GM12878 (cell line): Measurements from ENCODE around the gene NAXE. TPM values are rescaled to one million over a fixed set of nuclear protein-coding genes. Genes with fewer than 3 reads are reported as not detected.

Experiments
- ATAC-seq: fragments of 200-7000 bp; cut with Tn5 transposase; 3 replicates; pipeline ENCODE4 v1.9.1; 2020; ENCODE audit warnings: mild to moderate bottlenecking, moderate library complexity
- BruUV-seq: library from RNA; stranded (reverse); fragments of 400-500 nt; replicated peaks from 2 replicates; lab custom pipeline; 2021; lab: Mats Ljungman, UMichigan
- CTCF ChIA-PET: fragments of 300-600 bp; sonication (Branson Sonifier 250); formaldehyde crosslinking; extraction: SDS; loops from one replicate; lab custom pipeline; 2021; ENCODE audit warnings: inconsistent platforms; lab: Yijun Ruan, JAX
- POLR2A ChIA-PET: fragments of 350-600 bp; formaldehyde crosslinking; extraction: SDS; loops from one replicate; lab custom pipeline; 2021; ENCODE audit warnings: inconsistent platforms; lab: Charles Lee
- RAD21 ChIA-PET: fragments of 300-600 bp; sonication (Branson Sonifier 250); formaldehyde crosslinking; loops from one replicate; lab custom pipeline; 2023; ENCODE audit warnings: antibody characterized with exemption; ENCODE audit not compliant: unreplicated experiment; lab: Charles Lee
- SMC1A ChIA-PET: fragments of 300-600 bp; sonication (Branson Sonifier 250); formaldehyde crosslinking; loops from one replicate; lab custom pipeline; 2023; ENCODE audit not compliant: unreplicated experiment, uncharacterized antibody; lab: Charles Lee
- DNase-seq: peaks from one replicate; pipeline ENCODE4 v3.0.0-alpha.2; 2011; ENCODE audit warnings: low read depth, low spot score
- FAIRE-seq: peaks from 3 replicates; lab custom pipeline; 2011; peaks lifted over from hg19 to GRCh38; lab: Jason Lieb, UNC
- H2AFZ ChIP-seq: 2 replicates; pipeline ENCODE4 v1.6.0; 2011; ENCODE audit warnings: low read depth, low read length, control low read depth; ENCODE audit not compliant: control insufficient read depth
- H3K27ac ChIP-seq: 2 replicates; pipeline ENCODE4 v1.5.1; 2011; ENCODE audit warnings: control low read depth; ENCODE audit not compliant: control insufficient read depth, insufficient read depth
- H3K27me3 ChIP-seq, 2 experiments: replicated peaks in 1 of 2; 2 replicates each; pipeline versions ENCODE4 v1.6.0 to v1.6.1; 2011; ENCODE audit warnings: low read length in 1 of 2; ENCODE audit not compliant: control insufficient read depth in 2 of 2, insufficient read depth in 2 of 2
- H3K36me3 ChIP-seq, 2 experiments: 2 replicates each; pipeline ENCODE4 v1.5.1; 2011; ENCODE audit warnings: low read length in 1 of 2; ENCODE audit not compliant: control insufficient read depth in 2 of 2, insufficient read depth in 2 of 2
- H3K4me1 ChIP-seq: 2 replicates; pipeline ENCODE4 v1.6.1; 2011; ENCODE audit warnings: mild to moderate bottlenecking, low read length, moderate library complexity, mixed read lengths; ENCODE audit not compliant: control insufficient read depth, insufficient read depth
- H3K4me2 ChIP-seq: 2 replicates; pipeline ENCODE4 v1.6.0; 2011; ENCODE audit warnings: control low read depth; ENCODE audit not compliant: control insufficient read depth, insufficient read depth
- H3K4me3 ChIP-seq: fragments of 200-600 bp; sonication (generic); 2 replicates; pipeline ENCODE4 v1.5.1; 2016
- H3K79me2 ChIP-seq: 2 replicates; pipeline ENCODE4 v1.6.0; 2011; ENCODE audit warnings: low read length; ENCODE audit not compliant: control insufficient read depth, insufficient read depth
- H3K9ac ChIP-seq: 2 replicates; pipeline ENCODE4 v1.8.0; 2011; ENCODE audit warnings: low read length, control low read depth, mixed read lengths; ENCODE audit not compliant: control insufficient read depth, insufficient read depth
- H3K9me3 ChIP-seq: replicated peaks from 3 replicates; pipeline ENCODE4 v1.5.1; 2011; ENCODE audit warnings: mild to moderate bottlenecking, low read length; ENCODE audit not compliant: control insufficient read depth, insufficient read depth
- H4K20me1 ChIP-seq: 2 replicates; pipeline ENCODE4 v1.6.0; 2011; ENCODE audit not compliant: control insufficient read depth, insufficient read depth
- BHLHE40 ChIP-seq, 2 experiments: fragments of 450-650 bp in 1 of 2; IDR thresholded peaks; 2 replicates each; pipeline ENCODE4 v1.6.1; 2011 to 2017; ENCODE audit warnings: low read depth in 2 of 2, borderline replicate concordance in 1 of 2, improper control_type of control experiment in 1 of 2, low read length in 1 of 2, mild to moderate bottlenecking in 1 of 2
- EGR1 ChIP-seq, 2 experiments: IDR thresholded peaks; 1 replicate in 1 of 2; 2 replicates in 1 of 2; pipeline ENCODE4 v1.6.1; 2011 to 2012; ENCODE audit warnings: low read depth in 2 of 2, low read length in 2 of 2, borderline replicate concordance in 1 of 2, mild to moderate bottlenecking in 1 of 2, moderate library complexity in 1 of 2
- IKZF1 ChIP-seq: fragments of 450-650 bp; conservative IDR thresholded peaks from 2 replicates; pipeline ENCODE4 v1.6.1; 2017; ENCODE audit warnings: antibody characterized with exemption, mild to moderate bottlenecking
- JUNB ChIP-seq: IDR thresholded peaks from 2 replicates; pipeline ENCODE4 v1.6.1; 2016; ENCODE audit warnings: antibody characterized with exemption, mild to moderate bottlenecking
- PAX8 ChIP-seq: fragments of 450-650 bp; IDR thresholded peaks from 2 replicates; pipeline ENCODE4 v1.6.1; 2017; ENCODE audit warnings: mild to moderate bottlenecking, moderate library complexity
- RAD21 ChIP-seq: IDR thresholded peaks from 2 replicates; pipeline ENCODE4 v1.6.1; 2011; ENCODE audit warnings: mild to moderate bottlenecking, low read depth, low read length, moderate library complexity; ENCODE audit not compliant: insufficient read depth
- RAD51 ChIP-seq: fragments of 450-650 bp; IDR thresholded peaks from 2 replicates; pipeline ENCODE4 v1.6.1; 2016; ENCODE audit warnings: moderate library complexity, mild to moderate bottlenecking, inconsistent platforms
- RUNX3 ChIP-seq: IDR thresholded peaks from 2 replicates; pipeline ENCODE4 v1.6.1; 2012; ENCODE audit warnings: low read length, inconsistent platforms
- SMC3 ChIP-seq: IDR thresholded peaks from 2 replicates; pipeline ENCODE4 v1.6.1; 2011; ENCODE audit warnings: low read length, improper control_type of control experiment, borderline replicate concordance
- USF1 ChIP-seq: IDR thresholded peaks from 2 replicates; pipeline ENCODE4 v1.6.1; 2011; ENCODE audit warnings: borderline replicate concordance, low read depth, mild to moderate bottlenecking, moderate library complexity, mixed read lengths, low read length; ENCODE audit not compliant: insufficient read depth; ENCODE audit errors: extremely low read length
- ZNF274 ChIP-seq: IDR thresholded peaks from one replicate; pipeline ENCODE4 v1.8.0; 2011; ENCODE audit not compliant: insufficient read length, insufficient read depth
- ZSCAN29 ChIP-seq: fragments of 450-650 bp; IDR thresholded peaks from 2 replicates; pipeline ENCODE4 v1.6.1; 2017; ENCODE audit warnings: mild to moderate bottlenecking, moderate library complexity
- WGBS: methylation state at CpG from one replicate; pipeline ENCODE4 v1.1.6; 2016; ENCODE audit warnings: low lambda C conversion rate; ENCODE audit not compliant: insufficient replicate concordance, insufficient coverage; ENCODE audit errors: missing lambda C conversion rate; 5-methylcytosine and 5-hydroxymethylcytosine counted together
- in situ Hi-C: fragments of 300-500 bp; cut with MboI; formaldehyde crosslinking; loops from 9 replicates; pipeline ENCODE4 v1.14.3; 2018; ENCODE audit warnings: mixed read lengths
- intact Hi-C: fragments of 100-400 bp; cut with micrococcal nuclease; formaldehyde crosslinking; loops from one replicate; pipeline ENCODE4 v1.14.2; 2022; ENCODE audit not compliant: unreplicated experiment
- polyA plus RNA-seq, 11 experiments: library from polyadenylated mRNA; depleted of rRNA in 4 of 11; unstranded in 6 of 11; stranded (reverse) in 5 of 11; fragments of >200 nt; fragmentation: Nextera tagmentation in 4 of 11; fragmentation: Illumina TruSeq in 1 of 11; extraction: Ambion mirVana in 4 of 11; extraction: Trizol in 1 of 11; gene quantifications; 1 replicate in 1 of 11; 2 replicates in 10 of 11; pipeline versions ENCODE4 v1.2.1 to v1.2.3, GENCODE V29; 2011 to 2016; ENCODE audit warnings: inconsistent platforms in 2 of 11, missing spikeins in 2 of 11, low read depth in 1 of 11
- total RNA-seq, 4 experiments: library from RNA; depleted of rRNA in 3 of 4; stranded (reverse); fragments of >200 nt in 3 of 4; fragmentation: Illumina TruSeq in 1 of 4; extraction: Trizol in 1 of 4; gene quantifications; 2 replicates each; pipeline versions ENCODE4 v1.2.1 to v1.2.3, GENCODE V29; 2013 to 2021
- TF ChIP-seq, protein P1 (sequence below): fragments of 450-650 bp; IDR thresholded peaks from 2 replicates; pipeline ENCODE4 v1.6.1; 2016; ENCODE audit warnings: mild to moderate bottlenecking
- TF ChIP-seq, protein P2 (sequence below): fragments of 450-650 bp; IDR thresholded peaks from 2 replicates; pipeline ENCODE4 v1.6.1; 2017; ENCODE audit warnings: mild to moderate bottlenecking, low read depth, inconsistent platforms; ENCODE audit not compliant: poor library complexity, severe bottlenecking
- TF ChIP-seq, protein P3 (sequence below), 3 experiments: IDR thresholded peaks in 2 of 3; conservative IDR thresholded peaks in 1 of 3; 2 replicates each; pipeline ENCODE4 v1.5.1; 2011; ENCODE audit warnings: low read depth in 3 of 3, low read length in 3 of 3, mild to moderate bottlenecking in 3 of 3, control low read depth in 2 of 3, moderate library complexity in 2 of 3, inconsistent platforms in 1 of 3, mixed read lengths in 1 of 3; ENCODE audit not compliant: control insufficient read depth in 2 of 3, insufficient read depth in 1 of 3; ENCODE audit errors: extremely low read depth in 1 of 3

The NAXE gene
- total and polyA plus RNA-seq, 10 of the 15 experiments (the other 5 are each of a cell fraction or from before 2014, with no cell fraction given): 17.8 to 93.3 (median 68.8) TPM

GRCh38 chr1:156627313-156627880 lies 35.8 kb downstream of the NAXE start:
- Histone ChIP-seq H3K9me3 (no peaks in the 10 kb centered on the region), H3K27me3 (peaks cover 10 to 16% of the 10 kb centered on the region in 2 experiments; a peak in 3 of 4 replicates), H3K4me1 (no peaks in the 10 kb centered on the region), H4K20me1 (no peaks in the 10 kb centered on the region), H3K4me3 (no peak overlapping the region), H3K79me2 (no peaks in the 10 kb centered on the region), H3K36me3 (no peaks in the 10 kb centered on the region), H3K4me2 (no peak overlapping the region), H3K27ac (no peak overlapping the region), H3K9ac (no peak overlapping the region), H2AFZ (no peak overlapping the region)
- WGBS: 0% methylated on average over 2 of the region's 2 CpGs
- BruUV-seq: no TSS peak
- DNase-seq (no peak), FAIRE-seq (peak; percentile 78), ATAC-seq (peak; percentile 70)
- no peak for TF ChIP-seq PAX8
- TF ChIP-seq EGR1 (IDR thresholded peaks at IDR 0.05; ENCODE audit: borderline replicate concordance in 1 of 2, low read depth in 2 of 2, low read length in 2 of 2): no peak
- TF ChIP-seq, protein P1, sequence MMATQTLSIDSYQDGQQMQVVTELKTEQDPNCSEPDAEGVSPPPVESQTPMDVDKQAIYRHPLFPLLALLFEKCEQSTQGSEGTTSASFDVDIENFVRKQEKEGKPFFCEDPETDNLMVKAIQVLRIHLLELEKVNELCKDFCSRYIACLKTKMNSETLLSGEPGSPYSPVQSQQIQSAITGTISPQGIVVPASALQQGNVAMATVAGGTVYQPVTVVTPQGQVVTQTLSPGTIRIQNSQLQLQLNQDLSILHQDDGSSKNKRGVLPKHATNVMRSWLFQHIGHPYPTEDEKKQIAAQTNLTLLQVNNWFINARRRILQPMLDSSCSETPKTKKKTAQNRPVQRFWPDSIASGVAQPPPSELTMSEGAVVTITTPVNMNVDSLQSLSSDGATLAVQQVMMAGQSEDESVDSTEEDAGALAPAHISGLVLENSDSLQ: peak; percentile 80
- TF ChIP-seq, protein P2, sequence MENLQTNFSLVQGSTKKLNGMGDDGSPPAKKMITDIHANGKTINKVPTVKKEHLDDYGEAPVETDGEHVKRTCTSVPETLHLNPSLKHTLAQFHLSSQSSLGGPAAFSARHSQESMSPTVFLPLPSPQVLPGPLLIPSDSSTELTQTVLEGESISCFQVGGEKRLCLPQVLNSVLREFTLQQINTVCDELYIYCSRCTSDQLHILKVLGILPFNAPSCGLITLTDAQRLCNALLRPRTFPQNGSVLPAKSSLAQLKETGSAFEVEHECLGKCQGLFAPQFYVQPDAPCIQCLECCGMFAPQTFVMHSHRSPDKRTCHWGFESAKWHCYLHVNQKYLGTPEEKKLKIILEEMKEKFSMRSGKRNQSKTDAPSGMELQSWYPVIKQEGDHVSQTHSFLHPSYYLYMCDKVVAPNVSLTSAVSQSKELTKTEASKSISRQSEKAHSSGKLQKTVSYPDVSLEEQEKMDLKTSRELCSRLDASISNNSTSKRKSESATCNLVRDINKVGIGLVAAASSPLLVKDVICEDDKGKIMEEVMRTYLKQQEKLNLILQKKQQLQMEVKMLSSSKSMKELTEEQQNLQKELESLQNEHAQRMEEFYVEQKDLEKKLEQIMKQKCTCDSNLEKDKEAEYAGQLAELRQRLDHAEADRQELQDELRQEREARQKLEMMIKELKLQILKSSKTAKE: no peak
- TF ChIP-seq USF1: no peak
- peak; percentile 25; the same call in 1 of the 2 replicates for TF ChIP-seq IKZF1
- TF ChIP-seq, protein P3, sequence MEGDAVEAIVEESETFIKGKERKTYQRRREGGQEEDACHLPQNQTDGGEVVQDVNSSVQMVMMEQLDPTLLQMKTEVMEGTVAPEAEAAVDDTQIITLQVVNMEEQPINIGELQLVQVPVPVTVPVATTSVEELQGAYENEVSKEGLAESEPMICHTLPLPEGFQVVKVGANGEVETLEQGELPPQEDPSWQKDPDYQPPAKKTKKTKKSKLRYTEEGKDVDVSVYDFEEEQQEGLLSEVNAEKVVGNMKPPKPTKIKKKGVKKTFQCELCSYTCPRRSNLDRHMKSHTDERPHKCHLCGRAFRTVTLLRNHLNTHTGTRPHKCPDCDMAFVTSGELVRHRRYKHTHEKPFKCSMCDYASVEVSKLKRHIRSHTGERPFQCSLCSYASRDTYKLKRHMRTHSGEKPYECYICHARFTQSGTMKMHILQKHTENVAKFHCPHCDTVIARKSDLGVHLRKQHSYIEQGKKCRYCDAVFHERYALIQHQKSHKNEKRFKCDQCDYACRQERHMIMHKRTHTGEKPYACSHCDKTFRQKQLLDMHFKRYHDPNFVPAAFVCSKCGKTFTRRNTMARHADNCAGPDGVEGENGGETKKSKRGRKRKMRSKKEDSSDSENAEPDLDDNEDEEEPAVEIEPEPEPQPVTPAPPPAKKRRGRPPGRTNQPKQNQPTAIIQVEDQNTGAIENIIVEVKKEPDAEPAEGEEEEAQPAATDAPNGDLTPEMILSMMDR (IDR thresholded peaks at IDR 0.05 in 2 of 3, conservative IDR thresholded peaks at IDR 0.05 in 1 of 3; ENCODE audit: control insufficient read depth in 2 of 3, extremely low read depth in 1 of 3, insufficient read depth in 1 of 3, low read depth in 3 of 3, low read length in 3 of 3): peak; percentile 61 to 68 (median 67)
- TF ChIP-seq RAD21: peak; percentile 59
- no peak for TF ChIP-seq ZSCAN29
- no peak for TF ChIP-seq JUNB
- TF ChIP-seq SMC3: peak; percentile 53; the same call in 1 of the 2 replicates
- TF ChIP-seq BHLHE40 (IDR thresholded peaks at IDR 0.05; ENCODE audit: borderline replicate concordance in 1 of 2, low read depth in 2 of 2, low read length in 1 of 2): peak; percentile 53 to 64; a peak in 2 of 4 replicates
- TF ChIP-seq RUNX3: no peak; the same call in 1 of the 2 replicates
- TF ChIP-seq ZNF274: no peak
- peak; percentile 46; the same call in 1 of the 2 replicates for TF ChIP-seq RAD51
- in situ Hi-C loops: no loop called here
- ChIA-PET CTCF (interaction anchor here (0.5 to 9.2 kb wide), 39 partner anchors 8 to 1782 kb away, joined by 3 to 208 read pairs (median 4); partner anchors contain the start of genes BCAN, CRABP2, HAPLN2 and ISG20L2), POLR2A (interaction anchor here (0.6 to 1.1 kb wide), 4 partner anchors 16 to 260 kb away, joined by 3 to 7 read pairs (median 4); no protein-coding TSS in a partner anchor), SMC1A (interaction anchor here (0.7 to 3.0 kb wide), 22 partner anchors 12 to 1586 kb away, joined by 3 to 18 read pairs (median 4); no protein-coding TSS in a partner anchor), RAD21 (interaction anchor here (0.5 to 2.4 kb wide), 18 partner anchors 9 to 263 kb away, joined by 3 to 20 read pairs (median 4); partner anchors contain the start of gene NES)
- intact Hi-C loops: loop anchor here (1.0 to 10.0 kb wide), 2 partner anchors 30 to 97 kb away; partner anchors contain the start of genes ISG20L2 and METTL25B
